GM12873 (cell line): ENCODE data around the gene DYNLT3.

Source experiments
- TF ChIP-seq, protein P1 (sequence below): IDR thresholded peaks from 2 replicates; pipeline ENCODE4 v1.5.1; 2012; ENCODE audit warnings: low read depth, mild to moderate bottlenecking, moderate library complexity, low read length, control low read depth; ENCODE audit not compliant: insufficient read depth; ENCODE audit errors: missing control alignments

Gene DYNLT3

DNA sequence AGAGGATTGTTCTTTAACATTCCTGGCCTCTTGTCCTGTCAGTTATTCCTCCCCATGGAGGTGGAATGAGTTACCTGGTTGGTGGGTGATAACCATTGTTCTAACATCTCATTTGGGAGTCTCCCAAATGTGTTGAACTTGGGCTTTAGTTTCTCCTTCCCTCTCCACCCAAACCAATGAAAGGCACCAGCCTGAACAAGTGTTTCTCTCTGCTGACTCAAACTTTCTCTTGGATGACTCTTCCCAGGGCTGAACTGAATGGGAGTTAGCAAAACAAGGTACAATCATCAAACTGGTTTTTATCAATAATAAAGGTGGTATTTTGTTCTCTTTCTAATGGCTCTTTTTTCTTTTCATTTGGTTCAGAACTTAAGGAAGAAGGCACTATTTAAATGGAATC is 2.7 kb downstream of the DYNLT3 start:
- TF ChIP-seq, protein P1, sequence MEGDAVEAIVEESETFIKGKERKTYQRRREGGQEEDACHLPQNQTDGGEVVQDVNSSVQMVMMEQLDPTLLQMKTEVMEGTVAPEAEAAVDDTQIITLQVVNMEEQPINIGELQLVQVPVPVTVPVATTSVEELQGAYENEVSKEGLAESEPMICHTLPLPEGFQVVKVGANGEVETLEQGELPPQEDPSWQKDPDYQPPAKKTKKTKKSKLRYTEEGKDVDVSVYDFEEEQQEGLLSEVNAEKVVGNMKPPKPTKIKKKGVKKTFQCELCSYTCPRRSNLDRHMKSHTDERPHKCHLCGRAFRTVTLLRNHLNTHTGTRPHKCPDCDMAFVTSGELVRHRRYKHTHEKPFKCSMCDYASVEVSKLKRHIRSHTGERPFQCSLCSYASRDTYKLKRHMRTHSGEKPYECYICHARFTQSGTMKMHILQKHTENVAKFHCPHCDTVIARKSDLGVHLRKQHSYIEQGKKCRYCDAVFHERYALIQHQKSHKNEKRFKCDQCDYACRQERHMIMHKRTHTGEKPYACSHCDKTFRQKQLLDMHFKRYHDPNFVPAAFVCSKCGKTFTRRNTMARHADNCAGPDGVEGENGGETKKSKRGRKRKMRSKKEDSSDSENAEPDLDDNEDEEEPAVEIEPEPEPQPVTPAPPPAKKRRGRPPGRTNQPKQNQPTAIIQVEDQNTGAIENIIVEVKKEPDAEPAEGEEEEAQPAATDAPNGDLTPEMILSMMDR, result no peak

DNA sequence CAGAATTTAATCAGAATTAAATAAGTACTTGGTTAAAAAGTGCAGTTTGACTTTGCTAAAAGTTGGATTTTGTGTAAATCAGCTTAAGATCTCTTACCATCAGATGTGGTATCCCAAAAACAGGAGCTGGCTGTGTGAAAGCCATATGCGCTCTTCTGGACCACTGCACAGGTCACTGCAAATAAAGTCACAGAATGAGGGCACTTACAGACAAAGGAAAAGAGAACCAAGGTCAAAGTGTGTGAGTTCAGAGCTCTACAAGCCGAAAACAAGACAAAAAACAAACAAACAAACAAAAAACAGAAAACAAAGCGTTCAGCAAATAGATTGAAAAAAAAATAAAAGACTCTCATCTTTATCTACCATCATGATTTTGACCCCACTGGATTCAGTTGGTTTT is 6.4 kb downstream of the DYNLT3 start:
- TF ChIP-seq, protein P1, result no peak

DNA sequence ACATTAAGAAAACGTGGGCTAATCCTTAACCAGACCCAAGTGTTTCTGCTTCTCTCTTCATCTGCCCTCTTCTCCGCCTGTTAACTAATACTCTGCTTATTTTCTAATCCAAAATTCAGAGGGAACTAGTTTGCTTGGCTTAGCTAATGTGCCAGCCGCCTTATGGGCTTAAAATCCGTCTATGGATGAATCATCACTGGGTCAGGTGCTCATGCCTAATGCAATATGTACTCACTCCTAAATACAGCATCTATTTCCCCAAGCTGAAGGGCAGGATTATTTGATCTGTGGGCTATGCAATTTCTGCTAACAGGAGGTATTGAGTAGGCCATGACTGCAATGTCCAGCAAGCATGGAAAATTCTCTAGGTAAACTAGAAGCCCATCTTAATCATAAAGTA is 12.4 kb downstream of the DYNLT3 start:
- TF ChIP-seq, protein P1, result no peak

DNA sequence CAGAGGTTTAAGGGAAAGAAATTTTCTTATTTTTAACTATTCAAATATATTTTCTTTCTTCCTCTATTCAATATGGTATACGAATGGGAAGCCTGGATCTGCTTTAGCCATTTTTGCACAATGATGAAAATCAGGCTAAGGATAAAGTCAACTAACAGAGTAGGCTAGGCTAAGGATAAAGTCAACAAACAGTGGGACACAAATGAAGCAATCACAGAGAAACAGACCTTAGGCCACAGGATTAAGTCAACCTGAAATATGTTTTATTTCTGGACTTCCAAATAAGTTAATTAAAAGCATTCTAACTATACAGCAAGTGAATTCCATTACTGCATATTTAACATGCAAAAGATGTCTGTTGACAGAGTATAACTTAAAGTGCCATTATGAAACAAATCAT is 17.0 kb downstream of the DYNLT3 start:
- TF ChIP-seq, protein P1, result no peak

DNA sequence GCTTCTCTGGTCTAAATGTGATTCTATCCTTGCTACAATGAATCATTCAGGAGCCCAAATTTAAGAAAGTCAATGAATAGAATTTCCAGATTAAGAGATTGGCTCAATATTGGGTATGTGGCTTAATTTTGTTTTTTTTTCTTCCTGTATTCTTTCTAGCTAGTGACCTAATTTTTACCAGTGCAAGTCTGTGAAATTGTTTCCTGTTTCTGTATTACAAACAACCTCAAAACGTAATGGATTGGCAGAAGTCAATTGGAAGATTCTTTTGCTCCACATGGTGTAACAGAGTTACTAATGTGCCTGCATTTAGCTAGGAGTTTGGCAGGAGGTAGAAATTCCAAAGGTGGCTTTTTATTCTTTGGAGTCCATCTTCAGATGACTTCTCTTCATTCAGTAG is 17.6 kb downstream of the DYNLT3 start:
- TF ChIP-seq, protein P1, result no peak

DNA sequence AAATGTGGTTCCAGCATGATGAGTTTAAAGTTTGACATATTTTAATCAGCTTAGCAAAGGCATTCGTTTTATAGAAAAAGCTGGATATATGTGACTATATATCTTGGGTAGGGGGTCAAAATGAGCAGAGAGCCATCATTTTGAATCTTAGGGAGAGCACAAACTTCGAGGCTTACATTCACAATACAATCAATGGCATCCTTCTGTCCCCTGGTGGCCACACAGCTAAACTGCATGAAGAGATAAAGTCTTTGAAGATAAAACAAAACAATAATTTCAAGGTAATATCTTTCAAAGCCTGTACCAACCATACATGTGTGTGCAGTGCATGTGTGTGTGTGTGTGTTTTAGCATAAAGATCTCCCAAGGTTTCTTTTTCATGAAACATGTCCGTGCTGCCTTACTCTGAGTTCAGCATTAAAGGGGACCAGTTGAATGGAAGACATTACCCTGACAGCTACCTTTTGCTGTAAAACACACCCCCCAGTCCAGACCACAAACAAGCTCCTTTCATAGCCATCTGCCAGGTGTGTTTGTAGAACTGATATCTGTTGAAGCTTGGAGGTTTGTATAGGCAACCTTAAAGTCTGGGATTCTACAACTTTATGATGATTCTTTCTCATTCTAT is 22.0 kb downstream of the DYNLT3 start:
- TF ChIP-seq, protein P1, result peak; percentile 95

DNA sequence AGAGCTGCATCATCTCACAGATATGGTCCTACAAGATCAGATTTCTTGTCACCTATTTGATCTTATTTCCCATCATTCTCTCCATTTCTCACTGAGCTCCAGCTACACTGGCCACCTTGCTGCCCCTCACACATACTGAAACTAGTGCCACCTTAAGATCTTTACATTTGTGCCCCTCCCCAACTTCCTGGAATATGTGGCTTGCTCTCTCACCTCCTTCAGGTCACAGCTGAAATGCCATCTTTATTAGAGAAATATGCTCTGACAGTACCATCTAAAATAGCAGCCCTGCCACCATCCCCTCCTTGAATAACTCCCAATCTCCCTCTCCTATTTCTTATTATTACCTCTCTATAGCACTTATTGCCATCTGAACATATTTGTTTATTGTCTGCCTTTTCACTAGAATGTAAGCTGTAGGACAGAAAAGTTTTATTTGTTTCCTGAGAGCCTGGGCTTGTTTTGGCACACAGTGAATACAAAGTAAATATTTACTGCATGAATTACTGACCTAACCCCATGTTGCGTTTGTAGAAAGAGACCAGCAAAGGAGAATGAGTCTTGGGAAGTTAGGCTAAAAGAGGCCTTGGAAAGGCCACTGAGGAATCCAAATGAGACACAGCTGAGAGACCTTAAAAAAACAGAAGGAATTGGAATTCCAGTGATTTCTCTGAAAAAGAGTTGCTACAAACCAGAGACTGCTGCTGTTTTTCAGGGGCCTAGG is 22.7 kb downstream of the DYNLT3 start:
- TF ChIP-seq, protein P1, result no peak
